ENCODE results near the gene C6orf120.

Gene C6orf120

GRCh38 chr6:169701954-169702839 lies at the start of gene C6orf120, which contains the start of gene WDR27:
C6orf120 (plus strand) TSS chr6:169702126; CDS start chr6:169702460, 334 bp downstream.
WDR27 (minus strand) TSS chr6:169702029; CDS start chr6:169689005, 13,024 bp downstream.
- Histone ChIP-seq H3K4me1 (ENCODE audit: control insufficient read depth, insufficient read depth, low read length) (peaks cover 14% of the 10 kb centered on the region), H3K9ac (ENCODE audit: low read depth, low read length) (peak within 1 kb of the TSS; percentile 88), H3K36me3 (ENCODE audit: control insufficient read depth, insufficient read depth, low read length) (peaks cover 12% of the 10 kb centered on the region), H3K27me3 (ENCODE audit: control insufficient read depth, insufficient read depth, low read length) (no peaks in the 10 kb centered on the region), H3K9me3 (ENCODE audit: control insufficient read depth, insufficient read depth, low read length) (no peaks in the 10 kb centered on the region), H3K4me3 (ENCODE audit: low read depth, low read length) (peak within 1 kb of the TSS; percentile 92)

GRCh38 chr6:169652896-169653295 lies 49.0 kb upstream of the C6orf120 start:
- Histone ChIP-seq H3K9ac (ENCODE audit: low read depth, low read length) (no peak overlapping the region), H3K9me3 (ENCODE audit: control insufficient read depth, insufficient read depth, low read length) (peaks cover 5% of the 10 kb centered on the region), H3K4me3 (ENCODE audit: low read depth, low read length) (no peak overlapping the region), H3K4me1 (ENCODE audit: control insufficient read depth, insufficient read depth, low read length) (no peaks in the 10 kb centered on the region), H3K27me3 (ENCODE audit: control insufficient read depth, insufficient read depth, low read length) (no peaks in the 10 kb centered on the region), H3K36me3 (ENCODE audit: control insufficient read depth, insufficient read depth, low read length) (peaks cover 36% of the 10 kb centered on the region)

- no peaks in the 10 kb centered on the region for H3K4me1 ChIP-seq (ENCODE audit: control insufficient read depth, insufficient read depth, low read length)
- H3K4me3 ChIP-seq (ENCODE audit: low read depth, low read length) = no peak overlapping the region
- H3K36me3 ChIP-seq (ENCODE audit: control insufficient read depth, insufficient read depth, low read length) = peaks cover 40% of the 10 kb centered on the region
- no peak overlapping the region for H3K9ac ChIP-seq (ENCODE audit: low read depth, low read length)
- peaks cover 5% of the 10 kb centered on the region for H3K9me3 ChIP-seq (ENCODE audit: control insufficient read depth, insufficient read depth, low read length)
- no peaks in the 10 kb centered on the region for H3K27me3 ChIP-seq (ENCODE audit: control insufficient read depth, insufficient read depth, low read length)
These were observed 48.2 kb upstream of the C6orf120 start for GRCh38 chr6:169653691-169654090.

GRCh38 chr6:169654598-169655391 lies 47.1 kb upstream of the C6orf120 start:
- H3K36me3 ChIP-seq (ENCODE audit: control insufficient read depth, insufficient read depth, low read length) = peaks cover 45% of the 10 kb centered on the region
- peaks cover 5% of the 10 kb centered on the region for H3K9me3 ChIP-seq (ENCODE audit: control insufficient read depth, insufficient read depth, low read length)
- no peaks in the 10 kb centered on the region for H3K27me3 ChIP-seq (ENCODE audit: control insufficient read depth, insufficient read depth, low read length)
- H3K4me3 ChIP-seq (ENCODE audit: low read depth, low read length) = no peak overlapping the region
- H3K9ac ChIP-seq (ENCODE audit: low read depth, low read length) = no peak overlapping the region
- no peaks in the 10 kb centered on the region for H3K4me1 ChIP-seq (ENCODE audit: control insufficient read depth, insufficient read depth, low read length)

GRCh38 chr6:169656546-169657283 lies 45.2 kb upstream of the C6orf120 start:
- Histone ChIP-seq H3K27me3 (ENCODE audit: control insufficient read depth, insufficient read depth, low read length) (no peaks in the 10 kb centered on the region), H3K36me3 (ENCODE audit: control insufficient read depth, insufficient read depth, low read length) (peaks cover 43% of the 10 kb centered on the region), H3K9ac (ENCODE audit: low read depth, low read length) (no peak overlapping the region), H3K4me3 (ENCODE audit: low read depth, low read length) (no peak overlapping the region), H3K9me3 (ENCODE audit: control insufficient read depth, insufficient read depth, low read length) (peaks cover 5% of the 10 kb centered on the region), H3K4me1 (ENCODE audit: control insufficient read depth, insufficient read depth, low read length) (no peaks in the 10 kb centered on the region)

GRCh38 chr6:169657284-169657610 lies 44.7 kb upstream of the C6orf120 start:
- H3K27me3 ChIP-seq (ENCODE audit: control insufficient read depth, insufficient read depth, low read length) = no peaks in the 10 kb centered on the region
- H3K9ac ChIP-seq (ENCODE audit: low read depth, low read length) = no peak overlapping the region
- H3K9me3 ChIP-seq (ENCODE audit: control insufficient read depth, insufficient read depth, low read length) = peaks cover 5% of the 10 kb centered on the region
- H3K4me1 ChIP-seq (ENCODE audit: control insufficient read depth, insufficient read depth, low read length) = no peaks in the 10 kb centered on the region
- peaks cover 42% of the 10 kb centered on the region for H3K36me3 ChIP-seq (ENCODE audit: control insufficient read depth, insufficient read depth, low read length)
- H3K4me3 ChIP-seq (ENCODE audit: low read depth, low read length) = no peak overlapping the region

GRCh38 chr6:169659820-169660610 lies 41.9 kb upstream of the C6orf120 start:
- Histone ChIP-seq H3K4me1 (ENCODE audit: control insufficient read depth, insufficient read depth, low read length) (no peaks in the 10 kb centered on the region), H3K36me3 (ENCODE audit: control insufficient read depth, insufficient read depth, low read length) (peaks cover 44% of the 10 kb centered on the region), H3K9me3 (ENCODE audit: control insufficient read depth, insufficient read depth, low read length) (peaks cover 3% of the 10 kb centered on the region), H3K9ac (ENCODE audit: low read depth, low read length) (no peak overlapping the region), H3K27me3 (ENCODE audit: control insufficient read depth, insufficient read depth, low read length) (no peaks in the 10 kb centered on the region), H3K4me3 (ENCODE audit: low read depth, low read length) (no peak overlapping the region)

GRCh38 chr6:169660751-169661390 lies 41.1 kb upstream of the C6orf120 start:
- peaks cover 38% of the 10 kb centered on the region for H3K36me3 ChIP-seq (ENCODE audit: control insufficient read depth, insufficient read depth, low read length)

GRCh38 chr6:169661391-169661756 lies 40.6 kb upstream of the C6orf120 start:
- H3K4me3 ChIP-seq (ENCODE audit: low read depth, low read length) = no peak overlapping the region
- H3K9ac ChIP-seq (ENCODE audit: low read depth, low read length) = no peak overlapping the region
- no peaks in the 10 kb centered on the region for H3K27me3 ChIP-seq (ENCODE audit: control insufficient read depth, insufficient read depth, low read length)
- H3K9me3 ChIP-seq (ENCODE audit: control insufficient read depth, insufficient read depth, low read length) = no peaks in the 10 kb centered on the region
- H3K36me3 ChIP-seq (ENCODE audit: control insufficient read depth, insufficient read depth, low read length) = peaks cover 35% of the 10 kb centered on the region
- H3K4me1 ChIP-seq (ENCODE audit: control insufficient read depth, insufficient read depth, low read length) = no peaks in the 10 kb centered on the region

More at GRCh38 chr6:169660751-169661390, 41.1 kb upstream of the C6orf120 start:
- H3K27me3 ChIP-seq (ENCODE audit: control insufficient read depth, insufficient read depth, low read length) = no peaks in the 10 kb centered on the region
- H3K4me3 ChIP-seq (ENCODE audit: low read depth, low read length) = no peak overlapping the region
- no peaks in the 10 kb centered on the region for H3K4me1 ChIP-seq (ENCODE audit: control insufficient read depth, insufficient read depth, low read length)
- H3K9ac ChIP-seq (ENCODE audit: low read depth, low read length) = no peak overlapping the region
- no peaks in the 10 kb centered on the region for H3K9me3 ChIP-seq (ENCODE audit: control insufficient read depth, insufficient read depth, low read length)

GRCh38 chr6:169663468-169663867 lies 38.5 kb upstream of the C6orf120 start:
- H3K9me3 ChIP-seq (ENCODE audit: control insufficient read depth, insufficient read depth, low read length) = no peaks in the 10 kb centered on the region
- no peak overlapping the region for H3K9ac ChIP-seq (ENCODE audit: low read depth, low read length)
- no peak overlapping the region for H3K4me3 ChIP-seq (ENCODE audit: low read depth, low read length)
- H3K36me3 ChIP-seq (ENCODE audit: control insufficient read depth, insufficient read depth, low read length) = peaks cover 26% of the 10 kb centered on the region
- no peaks in the 10 kb centered on the region for H3K4me1 ChIP-seq (ENCODE audit: control insufficient read depth, insufficient read depth, low read length)
- no peaks in the 10 kb centered on the region for H3K27me3 ChIP-seq (ENCODE audit: control insufficient read depth, insufficient read depth, low read length)
